H9 (cell line): ENCODE data around the gene JAGN1. TPM values are rescaled to one million over a fixed set of nuclear protein-coding genes. Genes with fewer than 3 reads are reported as not detected.

Source experiments
- DNase-seq: peaks from one replicate; pipeline ENCODE4 v3.0.0-alpha.2; 2017
- H2AFZ ChIP-seq: one replicate; pipeline ENCODE4 v1.6.1; 2013; ENCODE audit warnings: mild to moderate bottlenecking, low read length, control low read depth, moderate library complexity
- H2AK5ac ChIP-seq: 2 replicates; pipeline ENCODE4 v1.6.1; 2013; ENCODE audit warnings: low read length, control low read depth, mixed read lengths; ENCODE audit not compliant: insufficient read length
- H2BK120ac ChIP-seq: one replicate; pipeline ENCODE4 v1.6.1; 2013; ENCODE audit warnings: low read depth, mild to moderate bottlenecking, low read length, control low read depth, inconsistent platforms; ENCODE audit not compliant: poor library complexity, severe bottlenecking
- H2BK12ac ChIP-seq: 2 replicates; pipeline ENCODE4 v1.6.1; 2013; ENCODE audit warnings: low read length, control low read depth, mixed read lengths, low read depth; ENCODE audit not compliant: insufficient read length
- H2BK15ac ChIP-seq: 2 replicates; pipeline ENCODE4 v1.6.1; 2013; ENCODE audit warnings: low read depth, low read length, control low read depth
- H2BK20ac ChIP-seq: one replicate; pipeline ENCODE4 v1.6.1; 2013; ENCODE audit warnings: low read depth, mild to moderate bottlenecking, low read length, control low read depth, inconsistent platforms; ENCODE audit not compliant: poor library complexity, severe bottlenecking
- H2BK5ac ChIP-seq: 2 replicates; pipeline ENCODE4 v1.6.1; 2013; ENCODE audit warnings: low read length, control low read depth, mixed read lengths; ENCODE audit not compliant: insufficient read length
- H3K14ac ChIP-seq: 2 replicates; pipeline ENCODE4 v1.6.1; 2013; ENCODE audit warnings: low read length, control low read depth; ENCODE audit not compliant: insufficient read depth
- H3K18ac ChIP-seq: 2 replicates; pipeline ENCODE4 v1.6.1; 2013; ENCODE audit warnings: low read depth, mild to moderate bottlenecking, mixed read lengths, low read length, control low read depth; ENCODE audit not compliant: insufficient read length
- H3K23ac ChIP-seq: 2 replicates; pipeline ENCODE4 v1.6.1; 2013; ENCODE audit warnings: low read length, control low read depth, mixed read lengths, low read depth; ENCODE audit not compliant: insufficient read length
- H3K23me2 ChIP-seq: 2 replicates; pipeline ENCODE4 v1.6.1; 2013; ENCODE audit warnings: low read depth, mild to moderate bottlenecking, mixed read lengths, low read length, control low read depth; ENCODE audit not compliant: insufficient read length, poor library complexity, severe bottlenecking
- H3K27ac ChIP-seq: 2 replicates; pipeline ENCODE4 v1.5.1; 2013; ENCODE audit warnings: low read length, control low read depth, mixed read lengths, low read depth; ENCODE audit not compliant: insufficient read length
- H3K27me3 ChIP-seq: 2 replicates; pipeline ENCODE4 v1.6.1; 2013; ENCODE audit warnings: low read length, control low read depth, inconsistent platforms; ENCODE audit not compliant: insufficient read depth
- H3K4ac ChIP-seq: 2 replicates; pipeline ENCODE4 v1.6.1; 2013; ENCODE audit warnings: low read depth, mild to moderate bottlenecking, control low read depth, inconsistent platforms, low read length, moderate library complexity
- H3K4me1 ChIP-seq: 2 replicates; pipeline ENCODE4 v1.6.1; 2013; ENCODE audit warnings: low read length, control low read depth, inconsistent platforms; ENCODE audit not compliant: insufficient read depth
- H3K4me2 ChIP-seq: 2 replicates; pipeline ENCODE4 v1.6.1; 2013; ENCODE audit warnings: low read length, control low read depth, mixed read lengths; ENCODE audit not compliant: insufficient read length, insufficient read depth
- H3K56ac ChIP-seq: 2 replicates; pipeline ENCODE4 v1.6.1; 2013; ENCODE audit warnings: low read depth, mild to moderate bottlenecking, mixed read lengths, low read length, control low read depth; ENCODE audit not compliant: insufficient read length
- H3K79me1 ChIP-seq: 2 replicates; pipeline ENCODE4 v1.6.1; 2013; ENCODE audit warnings: low read depth, mild to moderate bottlenecking, moderate library complexity, low read length, control low read depth, inconsistent platforms; ENCODE audit not compliant: insufficient read depth, poor library complexity, severe bottlenecking
- H3K79me2 ChIP-seq: 2 replicates; pipeline ENCODE4 v1.6.1; 2013; ENCODE audit warnings: low read length, control low read depth, inconsistent platforms; ENCODE audit not compliant: insufficient read depth
- H3K9ac ChIP-seq: 2 replicates; pipeline ENCODE4 v1.6.1; 2013; ENCODE audit warnings: low read length, control low read depth, mixed read lengths; ENCODE audit not compliant: insufficient read length; ENCODE audit errors: extremely low read depth
- H3K9me3 ChIP-seq: one replicate; pipeline ENCODE4 v1.6.1; 2013; ENCODE audit warnings: low read depth, low read length, inconsistent platforms; ENCODE audit not compliant: control insufficient read depth
- H3T11ph ChIP-seq: one replicate; pipeline ENCODE4 v1.6.1; 2013; ENCODE audit warnings: mild to moderate bottlenecking, low read length, control low read depth, inconsistent platforms
- H4K20me1 ChIP-seq: one replicate; pipeline ENCODE4 v1.6.1; 2013; ENCODE audit not compliant: control insufficient read depth, insufficient read length, insufficient read depth
- H4K5ac ChIP-seq: 2 replicates; pipeline ENCODE4 v1.6.1; 2013; ENCODE audit warnings: low read depth, mild to moderate bottlenecking, mixed read lengths, low read length, control low read depth; ENCODE audit not compliant: insufficient read length
- H4K8ac ChIP-seq: replicated peaks from 2 replicates; pipeline ENCODE4 v1.6.1; 2013; ENCODE audit warnings: low read length, control low read depth, mixed read lengths, low read depth; ENCODE audit not compliant: insufficient read length
- H4K91ac ChIP-seq: 2 replicates; pipeline ENCODE4 v1.6.1; 2013; ENCODE audit warnings: low read depth, mild to moderate bottlenecking, moderate library complexity, mixed read lengths, low read length, control low read depth; ENCODE audit not compliant: insufficient read length
- H3K27ac Mint-ChIP-seq, 3 experiments: 2 replicates in 2 of 3; 3 replicates in 1 of 3; pipeline ENCODE4 v1.8.0; 2020 to 2021; ENCODE audit warnings: mixed read lengths in 3 of 3, mild to moderate bottlenecking in 1 of 3, moderate library complexity in 1 of 3
- H3K27me3 Mint-ChIP-seq: 2 replicates; pipeline ENCODE4 v1.8.0; 2021; ENCODE audit warnings: low read depth, mild to moderate bottlenecking, moderate library complexity, mixed read lengths
- H3K36me3 Mint-ChIP-seq, 3 experiments: 2 replicates in 2 of 3; 3 replicates in 1 of 3; pipeline ENCODE4 v1.8.0; 2020 to 2021; ENCODE audit warnings: low read depth in 3 of 3, mixed read lengths in 3 of 3; ENCODE audit not compliant: insufficient read depth in 1 of 3
- H3K4me1 Mint-ChIP-seq, 2 experiments: 2 replicates each; pipeline ENCODE4 v1.8.0; 2020; ENCODE audit warnings: mixed read lengths in 2 of 2
- H3K4me3 Mint-ChIP-seq, 2 experiments: 2 replicates in 1 of 2; 3 replicates in 1 of 2; pipeline ENCODE4 v1.8.0; 2020 to 2021; ENCODE audit warnings: mild to moderate bottlenecking in 2 of 2, mixed read lengths in 2 of 2, moderate library complexity in 1 of 2
- H3K9me3 Mint-ChIP-seq, 2 experiments: 2 replicates in 1 of 2; 3 replicates in 1 of 2; pipeline ENCODE4 v1.8.0; 2020; ENCODE audit warnings: mild to moderate bottlenecking in 2 of 2, mixed read lengths in 2 of 2, moderate library complexity in 1 of 2
- CTCF ChIP-seq: fragments of 200-600 bp; sonication (generic); conservative IDR thresholded peaks from 3 replicates; pipeline ENCODE4 v1.8.0; 2021; ENCODE audit warnings: antibody characterized with exemption, mild to moderate bottlenecking
- WGBS: extraction: QIAGEN DNeasy Blood & Tissue Kit; methylation state at CpG from one replicate; pipeline ENCODE4 v1.1.7; 2013; ENCODE audit warnings: missing lambda C conversion rate, low lambda C conversion rate, mixed read lengths; ENCODE audit not compliant: insufficient read length; ENCODE audit errors: extremely low coverage; 5-methylcytosine and 5-hydroxymethylcytosine counted together
- total RNA-seq: library from RNA; stranded (reverse); gene quantifications from 2 replicates; pipeline ENCODE4 v1.2.1, GENCODE V29; 2021

The JAGN1 gene
- total RNA-seq, 1 experiment from 2014 or later, result 33.5 TPM

- H3K36me3 Mint-ChIP-seq, result no peaks in the 10 kb centered on the region
- no CpG with 5 or more reads among the region's 5 CpGs for WGBS
These were observed 20.5 kb upstream of the JAGN1 start for GRCh38 chr3:9869955-9870354.

More at GRCh38 chr3:9869955-9870354, 20.5 kb upstream of the JAGN1 start:
- Histone ChIP-seq H3K4me2 (no peak overlapping the region), H3K79me2 (no peaks in the 10 kb centered on the region), H4K20me1 (no peaks in the 10 kb centered on the region), H2BK15ac (no peak overlapping the region), H3K9ac (no peak overlapping the region), H2BK12ac (no peak overlapping the region), H3T11ph (no peak overlapping the region), H3K4ac (no peak overlapping the region), H3K9me3 (no peaks in the 10 kb centered on the region), H3K23me2 (no peaks in the 10 kb centered on the region), H3K14ac (no peak overlapping the region; the same call in 1 of the 2 replicates), H2BK20ac (no peak overlapping the region), H3K27ac (no peak overlapping the region), H2BK5ac (no peak overlapping the region), H2AFZ (no peak overlapping the region), H4K91ac (no peak overlapping the region), H2BK120ac (no peak overlapping the region), H4K5ac (no peak overlapping the region), H4K8ac (no peak overlapping the region), H2AK5ac (no peak overlapping the region), H3K56ac (no peak overlapping the region), H3K23ac (no peak overlapping the region), H3K18ac (no peak overlapping the region), H3K27me3 (no peaks in the 10 kb centered on the region), H3K4me1 (no peaks in the 10 kb centered on the region), H3K79me1 (no peaks in the 10 kb centered on the region)
- no peak overlapping the region for H3K27ac Mint-ChIP-seq
- no peaks in the 10 kb centered on the region for H3K9me3 Mint-ChIP-seq
- peaks cover 8% of the 10 kb centered on the region for H3K27me3 Mint-ChIP-seq
- H3K4me1 Mint-ChIP-seq, result no peaks in the 10 kb centered on the region
- DNase-seq, result no peak
- H3K4me3 Mint-ChIP-seq, result no peak overlapping the region
- TF ChIP-seq CTCF, result no peak
